Activated CD4-positive, alpha-beta memory T cell treated with anti-CD3 and anti-CD28 coated beads, Interleukin-2, amount 10 ng/mL, durations not matched to agents 7 days and 5 days (primary cell): Measurements from ENCODE around the gene BCL11B. TPM values are rescaled to one million over a fixed set of nuclear protein-coding genes. Genes with fewer than 3 reads are reported as not detected.

Experiments
- CTCF ChIA-PET: fragments of 350-600 bp; sonication (Branson Sonifier 250); formaldehyde crosslinking; loops from one replicate; lab custom pipeline; 2021; ENCODE audit warnings: antibody characterized with exemption, inconsistent platforms; lab: Charles Lee
- POLR2A ChIA-PET: fragments of 350-600 bp; sonication (Branson Sonifier 250); formaldehyde crosslinking; loops from one replicate; lab custom pipeline; 2021; ENCODE audit warnings: antibody characterized with exemption; lab: Charles Lee
- DNase-seq: peaks from one replicate; pipeline ENCODE4 v3.0.0-alpha.2; 2020
- H3K27ac Mint-ChIP-seq: one replicate; pipeline ENCODE4 v1.8.0; 2021; ENCODE audit warnings: mild to moderate bottlenecking, mixed read lengths
- H3K27me3 Mint-ChIP-seq: one replicate; pipeline ENCODE4 v1.8.0; 2021; ENCODE audit warnings: mixed read lengths
- H3K36me3 Mint-ChIP-seq: one replicate; pipeline ENCODE4 v1.8.0; 2021; ENCODE audit warnings: low read depth, mixed read lengths
- H3K4me1 Mint-ChIP-seq: one replicate; pipeline ENCODE4 v1.8.0; 2021; ENCODE audit warnings: mixed read lengths
- H3K4me3 Mint-ChIP-seq: one replicate; pipeline ENCODE4 v1.8.0; 2021; ENCODE audit warnings: mild to moderate bottlenecking, mixed read lengths
- H3K9me3 Mint-ChIP-seq: one replicate; pipeline ENCODE4 v1.8.0; 2021; ENCODE audit warnings: mixed read lengths
- total RNA-seq, 2 experiments: library from RNA; stranded (reverse); gene quantifications; one replicate each; pipeline ENCODE4 v1.2.3, GENCODE V29; 2021

The BCL11B gene
- total RNA-seq, 2 experiments from 2014 or later: 81.7 to 82.0 TPM

DNA sequence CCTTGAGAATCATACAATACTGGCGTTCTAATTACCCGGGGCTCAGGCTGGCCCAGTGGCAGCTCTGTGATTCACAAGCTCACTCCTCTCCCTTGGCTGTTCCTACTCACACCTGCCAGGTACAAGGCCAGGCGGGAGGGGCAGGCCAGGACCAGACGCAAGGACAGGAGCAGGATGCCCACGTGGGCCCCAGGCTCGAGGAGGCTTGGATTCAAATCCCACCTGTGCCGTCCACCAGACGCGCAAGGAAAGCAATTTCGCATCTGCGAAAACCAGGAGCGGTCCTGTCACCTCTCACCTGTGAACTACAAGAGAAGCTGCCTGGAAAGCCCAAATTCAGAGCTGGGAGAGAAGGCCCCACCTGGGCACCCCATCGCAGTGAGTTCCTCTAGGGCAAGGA is 50.6 kb downstream of the BCL11B start:
- Mint-ChIP-seq H3K36me3 (peaks cover 72% of the 10 kb centered on the region), H3K9me3 (no peaks in the 10 kb centered on the region), H3K27me3 (no peaks in the 10 kb centered on the region), H3K4me3 (no peak overlapping the region), H3K4me1 (peaks cover 87% of the 10 kb centered on the region), H3K27ac (no peak overlapping the region)
- ChIA-PET CTCF (interaction anchor here (1.4 to 2.0 kb wide), 2 partner anchors 9 to 29 kb away, joined by 3 to 8 read pairs; no protein-coding TSS in a partner anchor), POLR2A (interaction anchor here (1.4 to 41.9 kb wide), 4 partner anchors 8 to 43 kb away, joined by 3 to 1689 read pairs (median 288); partner anchors contain the start of gene BCL11B)
- no peak for DNase-seq

DNA sequence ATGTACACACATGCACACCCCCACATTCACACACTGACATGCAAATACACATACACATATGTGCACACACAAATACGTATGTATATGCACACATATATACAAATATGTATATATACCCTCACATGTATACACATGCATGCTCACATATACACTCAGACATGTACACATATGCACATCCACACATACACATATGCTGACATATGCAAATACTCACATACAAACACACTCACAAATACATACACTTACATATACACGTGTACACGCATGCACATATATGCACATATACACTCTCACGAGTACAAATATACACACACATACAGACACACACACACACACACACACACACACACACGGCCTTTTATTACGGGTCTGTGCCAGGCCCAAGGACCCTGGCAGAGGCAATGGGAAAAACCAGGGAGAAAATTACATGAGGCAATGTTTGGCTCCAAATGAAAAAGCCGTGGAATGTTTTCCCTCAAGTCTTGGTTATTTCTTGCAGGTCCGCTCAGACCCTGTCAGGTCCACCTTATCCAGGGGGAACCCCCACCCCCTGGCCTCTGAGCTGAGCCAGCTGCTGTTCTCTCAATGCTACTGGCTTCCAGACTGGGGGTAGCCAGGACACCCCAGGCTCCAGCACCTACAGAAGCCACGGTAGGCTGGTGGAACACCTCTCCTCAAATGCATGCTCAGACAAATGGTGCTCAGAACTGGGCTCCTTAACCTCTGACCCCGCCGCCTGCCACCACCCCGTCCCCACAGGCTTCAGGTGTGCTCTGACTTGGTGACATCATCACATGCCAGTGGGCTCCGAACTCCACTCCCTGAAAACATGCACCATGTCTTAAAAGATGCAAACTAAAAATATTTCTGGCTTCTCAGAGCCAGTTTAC is 54.7 kb downstream of the BCL11B start:
- Mint-ChIP-seq H3K27me3 (no peaks in the 10 kb centered on the region), H3K27ac (peak overlapping the region; percentile 33), H3K36me3 (peaks cover 56% of the 10 kb centered on the region), H3K9me3 (no peaks in the 10 kb centered on the region), H3K4me3 (peak overlapping the region; percentile 62), H3K4me1 (peaks cover 87% of the 10 kb centered on the region)
- ChIA-PET POLR2A (interaction anchor here (1.0 to 41.9 kb wide), 7 partner anchors 8 to 47 kb away, joined by 3 to 1689 read pairs (median 22); partner anchors contain the start of gene BCL11B), CTCF (interaction anchor here (1.2 to 3.0 kb wide), 5 partner anchors 7 to 29 kb away, joined by 3 to 19 read pairs (median 10); no protein-coding TSS in a partner anchor)
- no peak for DNase-seq

DNA sequence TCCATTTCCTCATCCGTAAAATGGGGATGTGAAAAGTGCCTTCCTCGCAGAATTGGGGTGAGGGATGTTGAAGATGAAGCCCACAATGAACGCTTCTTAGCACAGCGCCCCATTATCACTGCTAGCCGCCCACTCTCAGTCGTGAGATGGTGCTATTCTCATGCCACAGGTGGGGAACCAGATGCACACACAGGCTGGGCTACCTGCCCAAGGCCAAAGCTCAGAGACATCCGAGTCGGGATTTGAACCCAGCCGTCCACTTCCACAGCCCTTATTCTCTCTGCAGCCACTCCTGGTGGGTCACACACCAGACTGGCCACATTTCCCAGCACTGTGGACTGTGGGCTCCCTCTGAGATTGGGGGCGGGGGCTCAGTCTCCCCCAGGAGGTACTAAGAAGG is 55.8 kb downstream of the BCL11B start:
- ChIA-PET POLR2A (interaction anchor here (1.4 to 31.5 kb wide), 5 partner anchors 9 to 52 kb away, joined by 4 to 573 read pairs (median 22); no protein-coding TSS in a partner anchor), CTCF (interaction anchor here (2.2 to 2.9 kb wide), 2 partner anchors 14 to 25 kb away, joined by 7 to 19 read pairs; no protein-coding TSS in a partner anchor)
- peaks cover 62% of the 10 kb centered on the region for H3K36me3 Mint-ChIP-seq
- H3K4me1 Mint-ChIP-seq: peaks cover 89% of the 10 kb centered on the region
- no peak for DNase-seq
- H3K4me3 Mint-ChIP-seq: peak overlapping the region; percentile 62
- H3K27ac Mint-ChIP-seq: peak overlapping the region; percentile 33
- no peaks in the 10 kb centered on the region for H3K27me3 Mint-ChIP-seq
- no peaks in the 10 kb centered on the region for H3K9me3 Mint-ChIP-seq

DNA sequence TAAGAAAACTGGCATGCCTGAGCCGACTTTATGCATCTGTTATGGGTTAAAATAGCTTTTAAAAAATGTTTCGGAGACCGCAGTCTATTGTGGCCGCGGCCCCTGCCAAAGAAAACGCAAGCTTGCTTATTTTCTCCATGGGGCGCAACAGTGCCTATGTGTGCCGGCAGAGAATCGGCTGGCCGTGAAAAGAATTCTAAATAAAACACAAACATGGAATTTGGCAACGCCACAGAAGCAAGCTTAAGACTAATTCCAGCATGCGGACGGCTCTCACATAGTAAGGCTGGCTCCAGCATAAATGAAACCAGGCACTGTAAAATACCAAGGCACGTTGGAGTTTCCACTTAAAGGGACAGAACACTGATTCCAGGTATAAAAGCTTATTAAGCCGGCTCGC is 56.7 kb downstream of the BCL11B start:
- POLR2A ChIA-PET: interaction anchor here (1.0 to 31.5 kb wide), 11 partner anchors 10 to 53 kb away, joined by 3 to 573 read pairs (median 8); no protein-coding TSS in a partner anchor

DNA sequence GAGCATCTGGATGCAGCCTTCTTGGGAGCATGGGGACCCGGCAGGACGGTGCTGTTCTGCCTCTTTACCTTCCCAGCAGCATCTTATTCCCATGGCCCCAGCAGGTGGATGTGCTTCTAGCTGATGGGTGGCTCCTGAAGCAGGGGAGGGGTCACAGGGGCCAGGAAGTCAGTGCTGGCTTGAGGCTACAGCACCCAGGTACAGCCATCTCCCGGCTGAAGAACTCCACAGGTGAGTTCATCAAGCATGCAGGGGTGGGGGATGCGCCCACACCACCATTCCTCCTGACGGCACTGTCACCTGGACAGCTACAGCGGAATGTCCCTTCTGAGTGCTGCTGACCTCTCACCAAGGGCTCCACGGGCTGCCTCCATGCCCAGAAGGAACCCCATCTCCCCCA is 57.3 kb downstream of the BCL11B start:
- Mint-ChIP-seq H3K27ac (peak overlapping the region; percentile 47), H3K36me3 (peaks cover 58% of the 10 kb centered on the region), H3K9me3 (no peaks in the 10 kb centered on the region), H3K27me3 (no peaks in the 10 kb centered on the region), H3K4me1 (peaks cover 93% of the 10 kb centered on the region), H3K4me3 (peak overlapping the region; percentile 11)
- CTCF ChIA-PET: interaction anchor here (0.8 to 3.1 kb wide), 9 partner anchors 10 to 57 kb away, joined by 3 to 19 read pairs (median 7); partner anchors contain the start of gene BCL11B
- DNase-seq: no peak
- POLR2A ChIA-PET: interaction anchor here (1.0 to 31.5 kb wide), 11 partner anchors 10 to 54 kb away, joined by 3 to 573 read pairs (median 8); no protein-coding TSS in a partner anchor

More for the DNA sequence above, 56.7 kb downstream of the BCL11B start:
- Mint-ChIP-seq H3K4me1 (peaks cover 93% of the 10 kb centered on the region), H3K27me3 (no peaks in the 10 kb centered on the region), H3K36me3 (peaks cover 63% of the 10 kb centered on the region), H3K9me3 (no peaks in the 10 kb centered on the region), H3K4me3 (peak overlapping the region; percentile 62), H3K27ac (peak overlapping the region; percentile 63)
- no peak for DNase-seq
- CTCF ChIA-PET: interaction anchor here (0.8 to 3.1 kb wide), 10 partner anchors 10 to 53 kb away, joined by 3 to 19 read pairs (median 6); no protein-coding TSS in a partner anchor

DNA sequence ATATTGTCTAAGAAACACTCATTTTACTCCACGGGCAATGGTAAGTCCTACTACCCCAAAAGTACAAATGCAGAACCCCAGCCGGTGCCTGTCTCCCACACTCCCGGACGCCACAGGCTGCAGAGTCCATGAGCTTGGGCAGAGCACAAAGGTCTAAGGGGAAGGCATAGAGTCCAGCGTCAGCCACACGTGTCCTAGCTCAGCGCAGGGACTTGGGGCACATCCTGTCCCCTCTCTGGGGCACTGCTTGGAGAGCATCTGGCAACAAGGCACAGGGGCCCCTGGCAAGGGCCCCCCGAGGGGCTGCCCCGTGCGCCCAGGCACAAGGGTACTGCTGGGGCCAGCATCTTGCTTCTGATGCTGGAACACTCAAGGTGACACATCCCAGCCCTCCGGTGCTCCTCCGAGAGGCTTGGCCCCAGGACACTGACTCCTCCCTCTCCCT is 58.4 kb downstream of the BCL11B start:
- Mint-ChIP-seq H3K9me3 (no peaks in the 10 kb centered on the region), H3K27ac (peak overlapping the region; percentile 64), H3K4me1 (peaks cover 96% of the 10 kb centered on the region), H3K4me3 (peak overlapping the region; percentile 50), H3K27me3 (no peaks in the 10 kb centered on the region), H3K36me3 (peaks cover 54% of the 10 kb centered on the region)
- ChIA-PET POLR2A (interaction anchor here (1.0 to 31.5 kb wide), 5 partner anchors 8 to 48 kb away, joined by 3 to 573 read pairs (median 22); no protein-coding TSS in a partner anchor), CTCF (interaction anchor here (0.7 to 3.1 kb wide), 5 partner anchors 9 to 58 kb away, joined by 3 to 11 read pairs (median 8); partner anchors contain the start of gene BCL11B)
- no peak for DNase-seq

DNA sequence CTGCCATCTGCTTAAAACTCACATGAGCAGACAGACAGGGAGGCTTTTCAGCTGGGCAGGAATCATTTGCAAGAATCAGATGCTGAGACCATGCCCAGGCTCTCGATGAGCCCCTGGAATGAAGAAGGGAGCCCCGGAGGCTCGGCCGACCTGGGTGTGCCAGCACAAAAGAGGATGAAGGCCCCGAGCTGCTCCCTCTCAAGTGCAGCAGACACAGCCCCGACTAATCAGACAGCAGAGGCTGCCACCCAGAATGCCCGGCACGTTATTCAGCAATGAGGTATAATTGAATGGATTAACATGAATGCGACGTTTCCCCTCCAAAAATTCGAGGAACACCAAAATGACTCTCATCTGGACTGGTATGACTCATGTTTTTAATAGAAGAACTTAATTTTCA is 58.9 kb downstream of the BCL11B start:
- H3K27ac Mint-ChIP-seq: peak overlapping the region; percentile 64
- no peaks in the 10 kb centered on the region for H3K9me3 Mint-ChIP-seq
- ChIA-PET CTCF (interaction anchor here (0.7 to 3.1 kb wide), 5 partner anchors 9 to 59 kb away, joined by 3 to 11 read pairs (median 3); partner anchors contain the start of gene BCL11B), POLR2A (interaction anchor here (1.0 to 31.5 kb wide), 4 partner anchors 8 to 49 kb away, joined by 3 to 573 read pairs (median 18); no protein-coding TSS in a partner anchor)
- DNase-seq: no peak
- peak overlapping the region; percentile 23 for H3K4me3 Mint-ChIP-seq
- no peaks in the 10 kb centered on the region for H3K27me3 Mint-ChIP-seq
- H3K36me3 Mint-ChIP-seq: peaks cover 51% of the 10 kb centered on the region
- H3K4me1 Mint-ChIP-seq: peaks cover 96% of the 10 kb centered on the region

DNA sequence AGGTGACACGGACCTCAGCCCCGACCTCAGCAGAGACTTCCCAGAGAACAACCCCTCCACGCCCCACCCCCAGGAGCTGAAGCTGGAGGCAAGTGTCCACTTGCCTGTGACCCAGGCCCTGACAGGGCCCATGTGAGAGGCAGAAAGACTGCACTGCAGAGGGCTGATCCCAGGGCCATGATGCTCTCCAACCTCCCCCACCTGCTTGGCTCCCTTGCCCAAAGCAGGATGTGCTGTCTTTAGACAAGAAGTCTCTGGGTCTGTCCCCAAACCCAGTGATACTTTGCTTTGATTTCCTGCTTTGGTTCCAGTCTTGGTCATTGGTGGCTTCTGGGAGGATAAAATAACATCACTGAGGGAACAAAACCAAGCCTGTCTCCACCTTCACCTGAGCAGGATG is 59.4 kb downstream of the BCL11B start:
- ChIA-PET POLR2A (interaction anchor here (1.0 to 31.5 kb wide), 5 partner anchors 9 to 50 kb away, joined by 3 to 573 read pairs (median 4); no protein-coding TSS in a partner anchor), CTCF (interaction anchor here (1.3 to 3.1 kb wide), 2 partner anchors 17 to 24 kb away, joined by 3 to 11 read pairs; no protein-coding TSS in a partner anchor)
- Mint-ChIP-seq H3K9me3 (no peaks in the 10 kb centered on the region), H3K27me3 (no peaks in the 10 kb centered on the region), H3K4me3 (no peak overlapping the region), H3K4me1 (peaks cover 99% of the 10 kb centered on the region), H3K36me3 (peaks cover 53% of the 10 kb centered on the region), H3K27ac (peak overlapping the region; percentile 64)
- no peak for DNase-seq

DNA sequence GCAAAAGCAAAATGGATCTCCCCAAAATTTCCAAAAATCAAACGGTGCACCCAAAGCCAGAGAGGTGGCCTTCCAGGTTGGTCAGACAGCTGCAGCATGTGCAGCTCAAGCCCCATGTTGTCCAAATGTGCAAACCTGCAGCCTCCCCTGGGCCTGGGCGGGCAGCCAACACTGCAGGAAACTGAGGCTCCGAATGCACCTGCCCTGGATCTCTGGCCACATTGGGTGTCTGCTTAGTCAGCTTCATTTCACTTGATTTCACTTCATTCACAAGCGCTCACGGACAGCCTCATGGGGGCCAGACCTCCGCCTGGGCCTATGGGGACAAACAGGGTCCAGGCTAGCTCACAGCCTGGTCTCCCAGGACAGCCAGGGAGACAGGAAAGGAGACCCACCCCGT is 59.8 kb downstream of the BCL11B start:
- peak overlapping the region; percentile 64 for H3K27ac Mint-ChIP-seq
- no peaks in the 10 kb centered on the region for H3K9me3 Mint-ChIP-seq
- peaks cover 99% of the 10 kb centered on the region for H3K4me1 Mint-ChIP-seq
- no peak for DNase-seq
- H3K27me3 Mint-ChIP-seq: no peaks in the 10 kb centered on the region
- CTCF ChIA-PET: interaction anchor here (1.3 kb wide), 1 partner anchor 18 kb away, joined by 3 read pairs; no protein-coding TSS in a partner anchor
- H3K36me3 Mint-ChIP-seq: peaks cover 55% of the 10 kb centered on the region
- H3K4me3 Mint-ChIP-seq: no peak overlapping the region
- POLR2A ChIA-PET: interaction anchor here (0.7 to 31.5 kb wide), 4 partner anchors 9 to 50 kb away, joined by 4 to 573 read pairs (median 4); no protein-coding TSS in a partner anchor

DNA sequence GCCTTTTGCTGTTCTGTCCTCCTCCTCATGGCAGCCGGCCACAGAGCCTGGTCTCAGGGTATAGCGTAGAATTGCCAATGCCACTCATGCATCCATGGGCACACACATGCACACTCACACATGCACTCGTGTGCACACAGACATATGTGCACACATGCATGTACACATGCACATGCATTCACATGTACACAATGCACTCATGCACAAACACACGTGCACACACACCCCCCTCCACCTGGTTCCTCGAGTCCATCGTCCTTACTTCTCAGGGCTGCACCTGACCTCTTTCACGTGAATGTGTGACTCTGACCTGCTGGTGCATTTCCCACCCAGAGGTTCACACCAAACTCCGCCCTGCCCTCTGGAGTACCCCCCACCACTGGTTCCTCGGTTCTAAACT is 60.6 kb downstream of the BCL11B start:
- CTCF ChIA-PET: no interaction called here
- Mint-ChIP-seq H3K36me3 (peaks cover 49% of the 10 kb centered on the region), H3K4me1 (peaks cover 99% of the 10 kb centered on the region), H3K27me3 (no peaks in the 10 kb centered on the region), H3K9me3 (no peaks in the 10 kb centered on the region), H3K4me3 (no peak overlapping the region), H3K27ac (peak overlapping the region; percentile 64)
- POLR2A ChIA-PET: interaction anchor here (1.0 to 31.5 kb wide), 3 partner anchors 9 to 28 kb away, joined by 4 to 573 read pairs (median 5); no protein-coding TSS in a partner anchor
- DNase-seq: no peak

DNA sequence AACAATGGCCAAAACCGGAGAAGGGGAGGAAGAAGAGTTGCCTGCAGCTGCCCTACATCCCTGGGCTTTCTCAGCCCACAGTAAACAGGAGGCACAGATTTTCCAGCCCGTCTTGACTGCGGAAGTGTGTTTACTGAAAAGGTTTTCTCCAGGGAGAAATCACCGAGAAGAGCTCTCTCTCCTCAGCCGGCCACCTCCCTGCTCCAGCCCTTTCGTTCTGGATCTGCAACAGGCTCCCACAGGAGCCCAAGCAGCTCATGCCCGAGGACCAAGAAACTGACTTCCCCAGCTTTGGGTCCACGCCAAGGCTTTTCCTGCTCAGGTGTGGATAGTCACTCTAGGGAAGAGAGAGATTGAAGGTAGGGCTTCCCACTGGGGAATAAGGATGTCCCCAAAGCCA is 61.7 kb downstream of the BCL11B start:
- H3K27ac Mint-ChIP-seq: peak overlapping the region; percentile 76
- no peak overlapping the region for H3K4me3 Mint-ChIP-seq
- no peak for DNase-seq
- H3K27me3 Mint-ChIP-seq: no peaks in the 10 kb centered on the region
- POLR2A ChIA-PET: interaction anchor here (0.9 to 1.8 kb wide), 7 partner anchors 12 to 50 kb away, joined by 3 to 6 read pairs (median 4); no protein-coding TSS in a partner anchor
- H3K4me1 Mint-ChIP-seq: peaks cover 99% of the 10 kb centered on the region
- H3K9me3 Mint-ChIP-seq: no peaks in the 10 kb centered on the region
- CTCF ChIA-PET: interaction anchor here (0.5 to 1.4 kb wide), 4 partner anchors 7 to 27 kb away, joined by 3 read pairs; no protein-coding TSS in a partner anchor
- H3K36me3 Mint-ChIP-seq: peaks cover 52% of the 10 kb centered on the region

DNA sequence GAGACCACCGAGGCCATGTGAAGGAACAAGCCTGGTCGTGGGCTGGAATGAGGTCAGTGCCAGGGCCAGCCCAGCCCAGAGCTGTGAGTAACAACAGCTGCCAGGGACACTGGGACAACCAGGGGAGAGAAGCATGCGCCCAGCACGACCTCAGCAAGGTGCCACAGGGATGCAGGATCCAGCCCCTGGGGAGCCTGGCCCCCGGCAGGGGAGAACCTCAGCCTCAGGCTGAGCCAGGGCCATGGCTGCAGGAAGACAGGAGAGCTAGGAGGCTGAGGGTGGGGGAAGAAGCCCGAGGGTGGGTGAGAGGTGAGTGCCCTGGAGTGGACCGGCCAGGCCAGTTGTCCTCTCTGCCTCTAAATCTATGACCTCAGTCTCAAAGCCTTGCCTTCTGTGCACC is 62.6 kb downstream of the BCL11B start:
- POLR2A ChIA-PET: interaction anchor here (0.9 to 2.0 kb wide), 7 partner anchors 9 to 51 kb away, joined by 3 to 6 read pairs (median 4); no protein-coding TSS in a partner anchor
- peaks cover 99% of the 10 kb centered on the region for H3K4me1 Mint-ChIP-seq
- H3K27me3 Mint-ChIP-seq: no peaks in the 10 kb centered on the region
- peak overlapping the region; percentile 76 for H3K27ac Mint-ChIP-seq
- CTCF ChIA-PET: interaction anchor here (1.1 to 1.7 kb wide), 3 partner anchors 8 to 21 kb away, joined by 3 to 5 read pairs (median 3); no protein-coding TSS in a partner anchor
- H3K36me3 Mint-ChIP-seq: peaks cover 61% of the 10 kb centered on the region
- no peaks in the 10 kb centered on the region for H3K9me3 Mint-ChIP-seq
- H3K4me3 Mint-ChIP-seq: no peak overlapping the region
- DNase-seq: no peak
